ENCODE measurements around the gene NTM.

The NTM gene

GRCh38 chr11:132118661-132119060, 748.2 kb downstream of the NTM start:
- TF ChIP-seq ELF4 (IDR thresholded peaks at IDR 0.05): no peak
- TF ChIP-seq SP1 (IDR thresholded peaks at IDR 0.05): no peak
- no peak for TF ChIP-seq HDGF (IDR thresholded peaks at IDR 0.05; ENCODE audit: borderline replicate concordance)
- TF ChIP-seq PKNOX1 (IDR thresholded peaks at IDR 0.05): no peak
- no peak for TF ChIP-seq L3MBTL2 (conservative IDR thresholded peaks at IDR 0.05)
- TF ChIP-seq CTBP1 (IDR thresholded peaks at IDR 0.05; ENCODE audit: borderline replicate concordance): no peak
- no peak for TF ChIP-seq TARDBP (IDR thresholded peaks at IDR 0.05)
- TF ChIP-seq LEF1 (IDR thresholded peaks at IDR 0.05; ENCODE audit: borderline replicate concordance): no peak
- no peak for TF ChIP-seq FOXA1 (IDR thresholded peaks at IDR 0.05)
- no peak for TF ChIP-seq FOXK2 (IDR thresholded peaks at IDR 0.05)
- no peak for TF ChIP-seq NFRKB (IDR thresholded peaks at IDR 0.05)
- TF ChIP-seq FOXM1 (IDR thresholded peaks at IDR 0.05; ENCODE audit: borderline replicate concordance): no peak
- no peak for TF ChIP-seq ZNF384 (IDR thresholded peaks at IDR 0.05)
- no peak for TF ChIP-seq BHLHE40 (IDR thresholded peaks at IDR 0.05; ENCODE audit: borderline replicate concordance)
- no peak for TF ChIP-seq ARNT (IDR thresholded peaks at IDR 0.05)
- no peak for TF ChIP-seq SUZ12 (IDR thresholded peaks at IDR 0.05)
- ChIA-PET POLR2A (no interaction called here), CTCF (no interaction called here)
- no peak for DNase-seq (ENCODE audit: extremely low spot score)

GRCh38 chr11:132119573-132119972, 749.2 kb downstream of the NTM start:
- TF ChIP-seq LEF1 (IDR thresholded peaks at IDR 0.05; ENCODE audit: borderline replicate concordance): no peak
- TF ChIP-seq FOXA1 (IDR thresholded peaks at IDR 0.05): no peak
- TF ChIP-seq BHLHE40 (IDR thresholded peaks at IDR 0.05; ENCODE audit: borderline replicate concordance): no peak
- no peak for TF ChIP-seq SP1 (IDR thresholded peaks at IDR 0.05)
- no peak for TF ChIP-seq ZNF384 (IDR thresholded peaks at IDR 0.05)
- TF ChIP-seq FOXM1 (IDR thresholded peaks at IDR 0.05; ENCODE audit: borderline replicate concordance): no peak
- TF ChIP-seq NFRKB (IDR thresholded peaks at IDR 0.05): no peak
- no peak for TF ChIP-seq ARNT (IDR thresholded peaks at IDR 0.05)
- no peak for TF ChIP-seq SUZ12 (IDR thresholded peaks at IDR 0.05)
- no peak for TF ChIP-seq PKNOX1 (IDR thresholded peaks at IDR 0.05)
- no peak for TF ChIP-seq TARDBP (IDR thresholded peaks at IDR 0.05)
- no peak for TF ChIP-seq HDGF (IDR thresholded peaks at IDR 0.05; ENCODE audit: borderline replicate concordance)
- TF ChIP-seq FOXK2 (IDR thresholded peaks at IDR 0.05): no peak
- TF ChIP-seq CTBP1 (IDR thresholded peaks at IDR 0.05; ENCODE audit: borderline replicate concordance): no peak
- no peak for TF ChIP-seq L3MBTL2 (conservative IDR thresholded peaks at IDR 0.05)
- no peak for TF ChIP-seq ELF4 (IDR thresholded peaks at IDR 0.05)
- ChIA-PET POLR2A (no interaction called here), CTCF (interaction anchor here (0.6 kb wide), 1 partner anchor 19 kb away, joined by 5 read pairs; no protein-coding TSS in a partner anchor)
- no peak for DNase-seq (ENCODE audit: extremely low spot score)

GRCh38 chr11:132122735-132123134, 752.3 kb downstream of the NTM start:
- ChIA-PET POLR2A (no interaction called here), CTCF (interaction anchor here (0.6 kb wide), 1 partner anchor 29 kb away, joined by 3 read pairs; no protein-coding TSS in a partner anchor)
- no peak for DNase-seq (ENCODE audit: extremely low spot score)
- TF ChIP-seq HDGF (IDR thresholded peaks at IDR 0.05; ENCODE audit: borderline replicate concordance): no peak

GRCh38 chr11:132123449-132123848, 753.0 kb downstream of the NTM start:
- POLR2A ChIA-PET: no interaction called here
- DNase-seq (ENCODE audit: extremely low spot score): no peak
- no peak for TF ChIP-seq LEF1 (IDR thresholded peaks at IDR 0.05; ENCODE audit: borderline replicate concordance)
- no peak for TF ChIP-seq CTBP1 (IDR thresholded peaks at IDR 0.05; ENCODE audit: borderline replicate concordance)
- TF ChIP-seq FOXM1 (IDR thresholded peaks at IDR 0.05; ENCODE audit: borderline replicate concordance): no peak
- TF ChIP-seq FOXA1 (IDR thresholded peaks at IDR 0.05): no peak
- TF ChIP-seq ARNT (IDR thresholded peaks at IDR 0.05): no peak
- TF ChIP-seq BHLHE40 (IDR thresholded peaks at IDR 0.05; ENCODE audit: borderline replicate concordance): no peak
- TF ChIP-seq HDGF (IDR thresholded peaks at IDR 0.05; ENCODE audit: borderline replicate concordance): no peak
- no peak for TF ChIP-seq PKNOX1 (IDR thresholded peaks at IDR 0.05)
- TF ChIP-seq SUZ12 (IDR thresholded peaks at IDR 0.05): no peak
- no peak for TF ChIP-seq ELF4 (IDR thresholded peaks at IDR 0.05)
- no peak for TF ChIP-seq SP1 (IDR thresholded peaks at IDR 0.05)
- TF ChIP-seq FOXK2 (IDR thresholded peaks at IDR 0.05): no peak
- CTCF ChIA-PET: no interaction called here

- CTCF ChIA-PET: no interaction called here
- TF ChIP-seq FOXA1 (IDR thresholded peaks at IDR 0.05): no peak
- TF ChIP-seq TARDBP (IDR thresholded peaks at IDR 0.05): no peak
- TF ChIP-seq ZNF384 (IDR thresholded peaks at IDR 0.05): no peak
- TF ChIP-seq HDGF (IDR thresholded peaks at IDR 0.05; ENCODE audit: borderline replicate concordance): no peak
- TF ChIP-seq FOXM1 (IDR thresholded peaks at IDR 0.05; ENCODE audit: borderline replicate concordance): no peak
- TF ChIP-seq LEF1 (IDR thresholded peaks at IDR 0.05; ENCODE audit: borderline replicate concordance): no peak
- no peak for TF ChIP-seq L3MBTL2 (conservative IDR thresholded peaks at IDR 0.05)
- no peak for TF ChIP-seq FOXK2 (IDR thresholded peaks at IDR 0.05)
- TF ChIP-seq CTBP1 (IDR thresholded peaks at IDR 0.05; ENCODE audit: borderline replicate concordance): no peak
- no peak for TF ChIP-seq SP1 (IDR thresholded peaks at IDR 0.05)
- TF ChIP-seq ARNT (IDR thresholded peaks at IDR 0.05): no peak
- TF ChIP-seq ELF4 (IDR thresholded peaks at IDR 0.05): no peak
- no peak for TF ChIP-seq SUZ12 (IDR thresholded peaks at IDR 0.05)
- TF ChIP-seq BHLHE40 (IDR thresholded peaks at IDR 0.05; ENCODE audit: borderline replicate concordance): no peak
- TF ChIP-seq PKNOX1 (IDR thresholded peaks at IDR 0.05): no peak
- no peak for TF ChIP-seq NFRKB (IDR thresholded peaks at IDR 0.05)
- POLR2A ChIA-PET: no interaction called here
- DNase-seq (ENCODE audit: extremely low spot score): no peak
These were observed 753.7 kb downstream of the NTM start for GRCh38 chr11:132123854-132124835.
